ENCODE data around the gene SLC25A38. TPM values are rescaled to one million over a fixed set of nuclear protein-coding genes. Genes with fewer than 3 reads are reported as not detected.
A peak's percentile ranks its signal among the peaks of the same experiment; 100 is the strongest.

The SLC25A38 gene
- total RNA-seq, 1 experiment from 2014 or later: 48.2 TPM

DNA sequence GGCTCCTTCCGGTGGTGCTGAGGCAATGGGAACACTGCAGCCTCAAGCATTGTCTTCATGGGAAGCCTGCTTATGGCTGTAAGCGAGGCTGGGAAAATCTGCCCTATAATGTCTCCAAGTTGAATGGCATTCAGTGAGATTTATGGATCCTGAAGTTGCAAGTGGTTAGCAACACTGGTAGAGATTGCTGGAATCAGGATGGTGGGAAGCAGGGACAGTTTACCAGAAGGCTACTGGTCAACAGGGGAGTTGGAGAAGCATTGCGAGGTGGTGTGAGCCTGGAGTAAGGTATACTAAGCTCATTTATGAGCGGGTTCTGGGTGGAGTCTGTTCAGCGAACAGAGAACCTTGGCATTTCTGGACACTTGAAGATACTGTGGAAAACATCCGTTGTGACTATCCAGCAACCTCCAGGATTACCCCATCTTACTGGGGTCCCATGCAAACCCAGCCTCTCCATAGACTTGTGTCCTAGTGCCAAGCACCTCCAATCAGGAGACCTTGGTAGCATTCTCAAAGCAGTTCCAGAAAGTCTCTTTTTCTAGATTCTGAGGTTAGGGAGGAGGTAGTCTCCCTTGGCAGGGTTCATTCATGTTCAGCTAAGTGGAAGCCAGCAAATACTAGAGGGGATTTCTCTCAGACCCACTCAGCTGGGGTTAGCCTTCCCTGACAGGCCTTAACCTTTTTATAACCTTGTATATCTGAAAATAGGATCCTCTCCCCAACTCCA is 30.7 kb downstream of the SLC25A38 start:
- no peaks in the 10 kb centered on the region; the same call in 1 of the 2 replicates for H3K4me1 ChIP-seq (ENCODE audit: insufficient read depth, low read length)
- H3K23ac ChIP-seq (ENCODE audit: insufficient read length, low read depth, low read length): no peak overlapping the region
- H3K4me2 ChIP-seq (ENCODE audit: insufficient read depth, insufficient read length, low read length): no peak overlapping the region
- WGBS (ENCODE audit: extremely low coverage, insufficient read length, low lambda C conversion rate): no CpG with 5 or more reads among the region's 6 CpGs
- H4K8ac ChIP-seq (replicated peaks; ENCODE audit: insufficient read length, low read depth, low read length): no peak overlapping the region
- H2AFZ ChIP-seq (ENCODE audit: low read length): no peak overlapping the region
- no peaks in the 10 kb centered on the region for H4K20me1 ChIP-seq (ENCODE audit: control insufficient read depth, insufficient read depth, insufficient read length)
- no peak overlapping the region for H3K56ac ChIP-seq (ENCODE audit: insufficient read length, low read depth, low read length)
- TF ChIP-seq CTCF (conservative IDR thresholded peaks at IDR 0.05): no peak
- Mint-ChIP-seq H3K36me3 (ENCODE audit: insufficient read depth in 1 of 3, low read depth in 3 of 3) (peaks cover 41 to 61% (median 50%) of the 10 kb centered on the region in 3 experiments), H3K4me3 (no peak overlapping the region), H3K27me3 (ENCODE audit: low read depth) (peaks cover 2% of the 10 kb centered on the region; the same call in 1 of the 2 replicates), H3K27ac (peak overlapping the region; percentile 49 to 91 (median 80); a peak in 6 of 7 replicates), H3K4me1 (peaks cover 23 to 33% of the 10 kb centered on the region in 2 experiments), H3K9me3 (no peaks in the 10 kb centered on the region)
- no peaks in the 10 kb centered on the region for H3K27me3 ChIP-seq (ENCODE audit: insufficient read depth, low read length)
- H2BK20ac ChIP-seq (ENCODE audit: low read depth, low read length, poor library complexity, severe bottlenecking): no peak overlapping the region
- H3K18ac ChIP-seq (ENCODE audit: insufficient read length, low read depth, low read length): no peak overlapping the region
- H4K91ac ChIP-seq (ENCODE audit: insufficient read length, low read depth, low read length): no peak overlapping the region
- H3K14ac ChIP-seq (ENCODE audit: insufficient read depth, low read length): no peak overlapping the region
- H3K79me1 ChIP-seq (ENCODE audit: insufficient read depth, low read depth, low read length, poor library complexity, severe bottlenecking): no peaks in the 10 kb centered on the region
- no peak overlapping the region for H4K5ac ChIP-seq (ENCODE audit: insufficient read length, low read depth, low read length)
- H2BK12ac ChIP-seq (ENCODE audit: insufficient read length, low read depth, low read length): no peak overlapping the region
- no peaks in the 10 kb centered on the region for H3K9me3 ChIP-seq (ENCODE audit: control insufficient read depth, low read depth, low read length)
- no peak for DNase-seq
- H2BK120ac ChIP-seq (ENCODE audit: low read depth, low read length, poor library complexity, severe bottlenecking): no peak overlapping the region
- no peaks in the 10 kb centered on the region for H3K79me2 ChIP-seq (ENCODE audit: insufficient read depth, low read length)
- H3K9ac ChIP-seq (ENCODE audit: extremely low read depth, insufficient read length, low read length): no peak overlapping the region
- no peak overlapping the region for H2BK5ac ChIP-seq (ENCODE audit: insufficient read length, low read length)
- H3K4ac ChIP-seq (ENCODE audit: low read depth, low read length): no peak overlapping the region
- peak overlapping the region; percentile 18 for H3K27ac ChIP-seq (ENCODE audit: insufficient read length, low read depth, low read length)
- H2AK5ac ChIP-seq (ENCODE audit: insufficient read length, low read length): no peak overlapping the region
- H3K23me2 ChIP-seq (ENCODE audit: insufficient read length, low read depth, low read length, poor library complexity, severe bottlenecking): peaks cover 3% of the 10 kb centered on the region
- no peak overlapping the region for H2BK15ac ChIP-seq (ENCODE audit: low read depth, low read length)
- H3T11ph ChIP-seq (ENCODE audit: low read length): no peak overlapping the region

All from H9 (cell line).